GM12878 (cell line): Measurements from ENCODE around the gene ARID5B. TPM values are rescaled to one million over a fixed set of nuclear protein-coding genes. Genes with fewer than 3 reads are reported as not detected.

Experiments
- ATAC-seq: fragments of 200-7000 bp; cut with Tn5 transposase; 3 replicates; pipeline ENCODE4 v1.9.1; 2020; ENCODE audit warnings: mild to moderate bottlenecking, moderate library complexity
- BruUV-seq: library from RNA; stranded (reverse); fragments of 400-500 nt; replicated peaks from 2 replicates; lab custom pipeline; 2021; lab: Mats Ljungman, UMichigan
- CTCF ChIA-PET: fragments of 300-600 bp; sonication (Branson Sonifier 250); formaldehyde crosslinking; extraction: SDS; loops from one replicate; lab custom pipeline; 2021; ENCODE audit warnings: inconsistent platforms; lab: Yijun Ruan, JAX
- POLR2A ChIA-PET: fragments of 350-600 bp; formaldehyde crosslinking; extraction: SDS; loops from one replicate; lab custom pipeline; 2021; ENCODE audit warnings: inconsistent platforms; lab: Charles Lee
- RAD21 ChIA-PET: fragments of 300-600 bp; sonication (Branson Sonifier 250); formaldehyde crosslinking; loops from one replicate; lab custom pipeline; 2023; ENCODE audit warnings: antibody characterized with exemption; ENCODE audit not compliant: unreplicated experiment; lab: Charles Lee
- SMC1A ChIA-PET: fragments of 300-600 bp; sonication (Branson Sonifier 250); formaldehyde crosslinking; loops from one replicate; lab custom pipeline; 2023; ENCODE audit not compliant: unreplicated experiment, uncharacterized antibody; lab: Charles Lee
- DNase-seq: peaks from one replicate; pipeline ENCODE4 v3.0.0-alpha.2; 2011; ENCODE audit warnings: low read depth, low spot score
- FAIRE-seq: peaks from 3 replicates; lab custom pipeline; 2011; peaks lifted over from hg19 to GRCh38; lab: Jason Lieb, UNC
- H2AFZ ChIP-seq: 2 replicates; pipeline ENCODE4 v1.6.0; 2011; ENCODE audit warnings: low read depth, low read length, control low read depth; ENCODE audit not compliant: control insufficient read depth
- H3K27ac ChIP-seq: 2 replicates; pipeline ENCODE4 v1.5.1; 2011; ENCODE audit warnings: control low read depth; ENCODE audit not compliant: control insufficient read depth, insufficient read depth
- H3K27me3 ChIP-seq, 2 experiments: replicated peaks in 1 of 2; 2 replicates each; pipeline versions ENCODE4 v1.6.0 to v1.6.1; 2011; ENCODE audit warnings: low read length in 1 of 2; ENCODE audit not compliant: control insufficient read depth in 2 of 2, insufficient read depth in 2 of 2
- H3K36me3 ChIP-seq, 2 experiments: 2 replicates each; pipeline ENCODE4 v1.5.1; 2011; ENCODE audit warnings: low read length in 1 of 2; ENCODE audit not compliant: control insufficient read depth in 2 of 2, insufficient read depth in 2 of 2
- H3K4me1 ChIP-seq: 2 replicates; pipeline ENCODE4 v1.6.1; 2011; ENCODE audit warnings: mild to moderate bottlenecking, low read length, moderate library complexity, mixed read lengths; ENCODE audit not compliant: control insufficient read depth, insufficient read depth
- H3K4me2 ChIP-seq: 2 replicates; pipeline ENCODE4 v1.6.0; 2011; ENCODE audit warnings: control low read depth; ENCODE audit not compliant: control insufficient read depth, insufficient read depth
- H3K4me3 ChIP-seq: fragments of 200-600 bp; sonication (generic); 2 replicates; pipeline ENCODE4 v1.5.1; 2016
- H3K79me2 ChIP-seq: 2 replicates; pipeline ENCODE4 v1.6.0; 2011; ENCODE audit warnings: low read length; ENCODE audit not compliant: control insufficient read depth, insufficient read depth
- H3K9ac ChIP-seq: 2 replicates; pipeline ENCODE4 v1.8.0; 2011; ENCODE audit warnings: low read length, control low read depth, mixed read lengths; ENCODE audit not compliant: control insufficient read depth, insufficient read depth
- H3K9me3 ChIP-seq: replicated peaks from 3 replicates; pipeline ENCODE4 v1.5.1; 2011; ENCODE audit warnings: mild to moderate bottlenecking, low read length; ENCODE audit not compliant: control insufficient read depth, insufficient read depth
- H4K20me1 ChIP-seq: 2 replicates; pipeline ENCODE4 v1.6.0; 2011; ENCODE audit not compliant: control insufficient read depth, insufficient read depth
- HDAC2 ChIP-seq: fragments of 200-600 bp; sonication (generic); IDR thresholded peaks from 2 replicates; pipeline ENCODE4 v1.6.1; 2017
- TCF12 ChIP-seq: IDR thresholded peaks from 2 replicates; pipeline ENCODE4 v1.6.1; 2011; ENCODE audit warnings: low read depth, mild to moderate bottlenecking, low read length
- USF2 ChIP-seq: IDR thresholded peaks from 2 replicates; pipeline ENCODE4 v1.6.1; 2011; ENCODE audit warnings: low read depth, low read length, improper control_type of control experiment, borderline replicate concordance
- WRNIP1 ChIP-seq: IDR thresholded peaks from 2 replicates; pipeline ENCODE4 v1.6.1; 2011; ENCODE audit warnings: low read depth, low read length, improper control_type of control experiment, borderline replicate concordance
- ZNF622 ChIP-seq: fragments of 450-650 bp; IDR thresholded peaks from 2 replicates; pipeline ENCODE4 v1.6.1; 2017; ENCODE audit warnings: mild to moderate bottlenecking, inconsistent platforms
- WGBS: methylation state at CpG from one replicate; pipeline ENCODE4 v1.1.6; 2016; ENCODE audit warnings: low lambda C conversion rate; ENCODE audit not compliant: insufficient replicate concordance, insufficient coverage; ENCODE audit errors: missing lambda C conversion rate; 5-methylcytosine and 5-hydroxymethylcytosine counted together
- in situ Hi-C: fragments of 300-500 bp; cut with MboI; formaldehyde crosslinking; loops from 9 replicates; pipeline ENCODE4 v1.14.3; 2018; ENCODE audit warnings: mixed read lengths
- intact Hi-C: fragments of 100-400 bp; cut with micrococcal nuclease; formaldehyde crosslinking; loops from one replicate; pipeline ENCODE4 v1.14.2; 2022; ENCODE audit not compliant: unreplicated experiment
- polyA plus RNA-seq, 11 experiments: library from polyadenylated mRNA; depleted of rRNA in 4 of 11; unstranded in 6 of 11; stranded (reverse) in 5 of 11; fragments of >200 nt; fragmentation: Nextera tagmentation in 4 of 11; fragmentation: Illumina TruSeq in 1 of 11; extraction: Ambion mirVana in 4 of 11; extraction: Trizol in 1 of 11; gene quantifications; 1 replicate in 1 of 11; 2 replicates in 10 of 11; pipeline versions ENCODE4 v1.2.1 to v1.2.3, GENCODE V29; 2011 to 2016; ENCODE audit warnings: inconsistent platforms in 2 of 11, missing spikeins in 2 of 11, low read depth in 1 of 11
- total RNA-seq, 4 experiments: library from RNA; depleted of rRNA in 3 of 4; stranded (reverse); fragments of >200 nt in 3 of 4; fragmentation: Illumina TruSeq in 1 of 4; extraction: Trizol in 1 of 4; gene quantifications; 2 replicates each; pipeline versions ENCODE4 v1.2.1 to v1.2.3, GENCODE V29; 2013 to 2021

The ARID5B gene
- total and polyA plus RNA-seq, 10 of the 15 experiments (the other 5 are each of a cell fraction or from before 2014, with no cell fraction given): 2.7 to 8.5 (median 6.1) TPM

- in situ Hi-C loops (no loop called here), intact Hi-C loops (no loop called here)
- RAD21 ChIA-PET: no interaction called here
- no peak overlapping the region for H3K4me2 ChIP-seq
- no peaks in the 10 kb centered on the region for H3K27me3 ChIP-seq
- WGBS: 84% methylated on average over 4 of the region's 4 CpGs
- SMC1A ChIA-PET: no interaction called here
- H3K9ac ChIP-seq: no peak overlapping the region
- H3K4me1 ChIP-seq: no peaks in the 10 kb centered on the region
- H3K27ac ChIP-seq: no peak overlapping the region
- H3K36me3 ChIP-seq: peaks cover 5 to 17% of the 10 kb centered on the region in 2 experiments; a peak in 3 of 4 replicates
- BruUV-seq: no TSS peak
- CTCF ChIA-PET: no interaction called here
- no peak overlapping the region for H3K4me3 ChIP-seq
- TF ChIP-seq ZNF622 (no peak), USF2 (no peak), TCF12 (no peak), HDAC2 (no peak), WRNIP1 (no peak)
- ATAC-seq (no peak), DNase-seq (no peak), FAIRE-seq (no peak)
- POLR2A ChIA-PET: no interaction called here
- no peaks in the 10 kb centered on the region for H3K9me3 ChIP-seq
- H3K79me2 ChIP-seq: no peaks in the 10 kb centered on the region
- no peak overlapping the region for H2AFZ ChIP-seq
- H4K20me1 ChIP-seq: no peaks in the 10 kb centered on the region
These were observed 194.9 kb downstream of the ARID5B start for GRCh38 chr10:62096256-62096933.
